Lower lobe of right lung (tissue), 2 donors: ENCODE data around the gene CTTN. TPM values are rescaled to one million over a fixed set of nuclear protein-coding genes. Genes with fewer than 3 reads are reported as not detected.
A peak's percentile ranks its signal among the peaks of the same experiment; 100 is the strongest.

Source experiments
- ATAC-seq, 2 donors: fragments of 200-7000 bp; cut with Tn5 transposase; one replicate each; pipeline ENCODE4 v1.9.1; 2020 to 2022; ENCODE audit warnings: mild to moderate bottlenecking in 2 of 2, moderate library complexity in 2 of 2
- DNase-seq: peaks from one replicate; pipeline ENCODE4 v3.0.0-alpha.2; 2020
- H3K27ac ChIP-seq: fragments of 200-600 bp; one replicate; pipeline ENCODE4 v1.8.0; 2022
- H3K27me3 ChIP-seq: fragments of 200-600 bp; one replicate; pipeline ENCODE4 v1.8.0; 2022; ENCODE audit warnings: low read depth
- H3K36me3 ChIP-seq: fragments of 200-600 bp; one replicate; pipeline ENCODE4 v1.8.0; 2022; ENCODE audit warnings: mild to moderate bottlenecking
- H3K4me1 ChIP-seq: fragments of 200-600 bp; one replicate; pipeline ENCODE4 v1.8.0; 2022
- H3K4me3 ChIP-seq: fragments of 200-600 bp; one replicate; pipeline ENCODE4 v1.8.0; 2022; ENCODE audit warnings: mild to moderate bottlenecking
- H3K9me3 ChIP-seq: fragments of 200-600 bp; one replicate; pipeline ENCODE4 v1.8.0; 2022
- CTCF ChIP-seq: fragments of 200-600 bp; IDR thresholded peaks from one replicate; pipeline ENCODE4 v1.8.0; 2022; ENCODE audit warnings: antibody characterized with exemption, mild to moderate bottlenecking
- intact Hi-C: fragments of 100-400 bp; cut with DNase I; formaldehyde crosslinking; loops from one replicate; pipeline ENCODE4 v1.11.0; 2022
- total RNA-seq: library from RNA; stranded (reverse); fragmentation: NEBNext Ultra II Directional; extraction: Animal tissue kit (Norgen Biotek cat#: 25700); gene quantifications from one replicate; pipeline ENCODE4 v1.2.1, GENCODE V29; 2021
- donor health status: DM: no; HTN: yes; CAD: no; lungs with severe emphysema.

CTTN gene
- total RNA-seq, 1 donor from 2014 or later = 145 TPM

DNA sequence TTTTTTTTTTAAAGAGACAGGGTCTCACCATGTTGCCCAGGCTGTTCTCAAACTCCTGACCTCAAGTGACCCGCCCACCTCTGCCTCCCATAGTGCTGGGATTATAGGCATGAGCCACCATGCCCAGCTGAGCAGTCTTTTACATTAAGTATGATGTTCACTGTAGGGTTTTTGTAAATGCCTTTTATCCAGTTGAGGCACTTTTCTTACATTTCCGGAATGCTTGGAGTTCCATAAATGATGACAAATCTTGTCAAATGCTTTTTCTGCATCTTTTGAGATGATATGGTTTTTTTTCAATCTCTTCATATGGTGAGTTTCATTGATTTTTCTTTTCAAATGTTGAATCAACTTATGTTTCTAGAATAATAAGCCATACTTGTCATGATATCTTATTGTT lies 29.4 kb upstream of the CTTN start:
- no peaks in the 10 kb centered on the region for H3K4me1 ChIP-seq
- ATAC-seq = no peak
- no peak overlapping the region for H3K27ac ChIP-seq
- TF ChIP-seq CTCF = no peak
- no peak for DNase-seq
- H3K4me3 ChIP-seq = no peak overlapping the region
- no peaks in the 10 kb centered on the region for H3K9me3 ChIP-seq
- peaks cover 65% of the 10 kb centered on the region for H3K36me3 ChIP-seq
- H3K27me3 ChIP-seq = no peaks in the 10 kb centered on the region
- intact Hi-C loops = no loop called here

GRCh38 chr11:70371241-70371640 lies 27.1 kb upstream of the CTTN start:
- ATAC-seq (peak; percentile 54 to 65), DNase-seq (no peak)
- no peaks in the 10 kb centered on the region for H3K4me1 ChIP-seq
- no peak for TF ChIP-seq CTCF
- H3K9me3 ChIP-seq = no peaks in the 10 kb centered on the region
- intact Hi-C loops = no loop called here
- H3K36me3 ChIP-seq = peaks cover 68% of the 10 kb centered on the region
- no peak overlapping the region for H3K27ac ChIP-seq
- no peaks in the 10 kb centered on the region for H3K27me3 ChIP-seq
- H3K4me3 ChIP-seq = no peak overlapping the region

GRCh38 chr11:70372076-70372475 lies 26.3 kb upstream of the CTTN start:
- DNase-seq = no peak
- no peak for TF ChIP-seq CTCF
- H3K9me3 ChIP-seq = no peaks in the 10 kb centered on the region
- peaks cover 74% of the 10 kb centered on the region for H3K36me3 ChIP-seq
- no peaks in the 10 kb centered on the region for H3K4me1 ChIP-seq
- intact Hi-C loops = no loop called here
- no peaks in the 10 kb centered on the region for H3K27me3 ChIP-seq
- no peak overlapping the region for H3K27ac ChIP-seq
- no peak for ATAC-seq
- H3K4me3 ChIP-seq = no peak overlapping the region

GRCh38 chr11:70376621-70377020 lies 21.7 kb upstream of the CTTN start:
- no peak for TF ChIP-seq CTCF
- Histone ChIP-seq H3K4me1 (no peaks in the 10 kb centered on the region), H3K27ac (no peak overlapping the region), H3K27me3 (no peaks in the 10 kb centered on the region), H3K36me3 (peaks cover 88% of the 10 kb centered on the region), H3K4me3 (no peak overlapping the region), H3K9me3 (no peaks in the 10 kb centered on the region)
- DNase-seq (no peak), ATAC-seq (no peak)
- intact Hi-C loops = no loop called here

- ATAC-seq = no peak
- intact Hi-C loops = no loop called here
- no peak overlapping the region for H3K27ac ChIP-seq
- no peak for DNase-seq
- TF ChIP-seq CTCF = no peak
- H3K36me3 ChIP-seq = peaks cover 89% of the 10 kb centered on the region
- H3K4me3 ChIP-seq = no peak overlapping the region
- no peaks in the 10 kb centered on the region for H3K9me3 ChIP-seq
- no peaks in the 10 kb centered on the region for H3K27me3 ChIP-seq
- no peaks in the 10 kb centered on the region for H3K4me1 ChIP-seq
Observed at GRCh38 chr11:70377645-70378044, 20.7 kb upstream of the CTTN start.
